ENCODE data around the gene WDR35.

Gene WDR35

DNA sequence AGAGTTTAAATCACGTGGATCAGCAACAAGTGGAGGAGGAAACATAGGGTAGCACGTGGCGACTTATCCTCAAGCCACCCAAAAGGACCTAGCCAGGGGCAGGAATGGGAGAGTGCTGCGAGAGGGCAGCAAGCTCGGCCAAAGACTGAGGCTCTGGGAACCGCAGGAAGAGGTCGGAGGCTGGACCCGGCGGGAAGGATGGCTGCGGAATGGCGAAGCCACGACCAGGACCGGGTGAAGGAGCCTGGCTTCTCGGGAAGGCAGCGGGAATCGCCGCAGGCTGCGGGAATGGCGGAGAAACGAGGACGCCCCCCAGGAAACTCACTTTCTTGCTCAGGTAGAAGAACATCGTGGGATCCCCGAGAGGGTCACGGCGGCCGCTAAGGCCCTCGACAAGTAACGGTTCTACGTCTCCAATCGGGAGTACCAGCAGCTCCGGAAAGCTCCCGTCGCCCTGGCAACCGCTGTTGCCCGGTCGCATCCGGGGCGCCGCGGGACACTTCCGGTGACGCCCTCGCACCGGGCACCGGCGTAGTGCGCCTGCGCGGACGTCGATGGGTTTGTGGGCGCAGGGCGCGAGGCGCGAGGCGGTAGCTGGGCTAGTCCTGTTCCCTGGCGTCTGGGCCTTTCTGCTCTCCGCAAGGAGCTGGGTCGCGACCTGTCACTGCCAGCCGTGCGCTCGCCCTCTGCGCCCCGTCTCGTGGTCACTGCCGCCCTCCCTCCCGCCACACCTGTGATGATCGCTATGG is at the start of gene WDR35:
WDR35 (minus strand) TSS at position 439 of the 749 bp plus-strand sequence; CDS start at position 349, 90 bp downstream.
- peak within 1 kb of the TSS; percentile 96 for H3K4me3 ChIP-seq (ENCODE audit: low read depth, low read length)
- no peaks in the 10 kb centered on the region for H3K36me3 ChIP-seq (ENCODE audit: control insufficient read depth, insufficient read depth, low read length)
- peaks cover 6% of the 10 kb centered on the region for H3K4me1 ChIP-seq (ENCODE audit: control insufficient read depth, insufficient read depth, low read length)
- H3K27me3 ChIP-seq (ENCODE audit: control insufficient read depth, insufficient read depth, low read length): no peaks in the 10 kb centered on the region
- H3K9me3 ChIP-seq (ENCODE audit: control insufficient read depth, insufficient read depth, low read length): no peaks in the 10 kb centered on the region
- H3K9ac ChIP-seq (ENCODE audit: low read depth, low read length): peak within 1 kb of the TSS; percentile 55

DNA sequence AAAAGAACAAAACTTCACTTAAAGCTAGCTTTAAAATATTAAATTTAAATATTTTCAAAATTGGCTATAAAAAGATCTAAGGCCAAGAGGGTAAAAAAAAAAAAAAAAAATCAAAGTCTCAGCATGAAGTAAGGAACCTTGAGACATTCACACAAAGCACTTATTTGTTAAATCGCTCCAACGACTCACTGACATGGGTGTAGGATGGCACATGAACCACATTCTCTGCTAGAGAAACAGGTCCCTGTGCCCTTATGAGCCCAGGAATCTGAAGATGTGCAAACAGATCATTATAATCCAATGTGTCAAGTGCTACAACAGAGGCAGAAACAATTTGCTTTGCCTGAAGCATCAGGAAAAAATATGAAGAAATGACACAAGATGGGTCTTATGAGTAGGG is 47.8 kb upstream of the WDR35 start:
- H3K36me3 ChIP-seq (ENCODE audit: control insufficient read depth, insufficient read depth, low read length): peaks cover 33% of the 10 kb centered on the region
- no peaks in the 10 kb centered on the region for H3K4me1 ChIP-seq (ENCODE audit: control insufficient read depth, insufficient read depth, low read length)
- no peaks in the 10 kb centered on the region for H3K27me3 ChIP-seq (ENCODE audit: control insufficient read depth, insufficient read depth, low read length)
- H3K4me3 ChIP-seq (ENCODE audit: low read depth, low read length): no peak overlapping the region
- no peaks in the 10 kb centered on the region for H3K9me3 ChIP-seq (ENCODE audit: control insufficient read depth, insufficient read depth, low read length)
- no peak overlapping the region for H3K9ac ChIP-seq (ENCODE audit: low read depth, low read length)

DNA sequence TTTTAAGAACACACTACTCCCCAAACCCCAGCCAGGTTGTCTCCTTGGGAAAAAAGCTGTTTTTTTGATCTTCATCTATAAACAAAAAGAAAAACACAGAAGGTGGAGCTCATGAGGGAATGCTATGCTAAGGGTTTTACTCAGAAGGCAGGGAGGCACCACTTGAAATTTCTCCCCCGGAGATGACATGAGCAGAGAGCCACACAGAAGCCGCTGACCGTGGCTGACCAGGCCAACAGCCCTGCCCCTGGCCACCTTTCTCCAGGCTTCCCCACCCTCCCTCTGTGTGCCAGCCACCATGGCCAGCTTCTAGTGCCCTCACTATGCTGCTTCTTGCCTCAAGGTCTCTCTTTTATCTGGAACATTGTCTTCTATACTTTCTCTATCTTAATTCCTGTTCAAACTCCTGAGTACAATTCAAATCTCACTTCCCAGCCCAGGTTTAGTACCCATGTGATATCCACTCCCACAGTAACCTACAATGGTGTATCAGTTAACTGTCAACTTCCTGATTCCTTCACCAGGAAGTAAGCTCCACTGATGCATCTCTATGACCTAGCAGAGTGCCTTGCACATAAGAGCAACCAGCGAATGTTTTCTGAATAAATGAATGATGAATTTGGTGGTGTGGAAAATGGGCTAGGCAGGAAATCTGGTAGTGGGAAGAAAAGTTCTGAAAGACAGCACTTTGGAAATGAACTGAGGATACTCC is 46.2 kb upstream of the WDR35 start:
- H3K36me3 ChIP-seq (ENCODE audit: control insufficient read depth, insufficient read depth, low read length): peaks cover 36% of the 10 kb centered on the region

DNA sequence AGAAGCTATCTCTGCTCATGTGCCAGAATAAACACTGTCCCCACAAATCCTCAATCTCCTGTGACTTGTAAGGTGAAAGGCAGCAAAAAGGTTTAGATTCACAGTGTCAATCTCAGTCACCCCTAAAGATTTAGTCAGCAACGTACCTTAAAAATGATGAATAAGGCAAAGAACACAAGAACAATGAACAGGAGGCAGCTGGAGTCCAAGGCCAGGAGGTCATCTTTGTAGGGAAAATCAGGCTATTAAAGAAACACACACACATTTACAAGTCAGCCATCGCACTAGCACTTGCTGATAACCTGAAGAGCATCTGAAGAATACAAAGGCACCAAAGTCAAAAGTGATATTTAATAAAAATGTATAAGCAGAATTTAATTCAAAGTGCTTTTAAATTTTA is 44.9 kb upstream of the WDR35 start:
- Histone ChIP-seq H3K4me1 (ENCODE audit: control insufficient read depth, insufficient read depth, low read length) (no peaks in the 10 kb centered on the region), H3K9ac (ENCODE audit: low read depth, low read length) (no peak overlapping the region), H3K27me3 (ENCODE audit: control insufficient read depth, insufficient read depth, low read length) (no peaks in the 10 kb centered on the region), H3K9me3 (ENCODE audit: control insufficient read depth, insufficient read depth, low read length) (no peaks in the 10 kb centered on the region), H3K36me3 (ENCODE audit: control insufficient read depth, insufficient read depth, low read length) (peaks cover 25% of the 10 kb centered on the region), H3K4me3 (ENCODE audit: low read depth, low read length) (no peak overlapping the region)

More for the DNA sequence above, 46.2 kb upstream of the WDR35 start:
- no peak overlapping the region for H3K9ac ChIP-seq (ENCODE audit: low read depth, low read length)
- no peaks in the 10 kb centered on the region for H3K27me3 ChIP-seq (ENCODE audit: control insufficient read depth, insufficient read depth, low read length)
- H3K4me1 ChIP-seq (ENCODE audit: control insufficient read depth, insufficient read depth, low read length): no peaks in the 10 kb centered on the region
- no peak overlapping the region for H3K4me3 ChIP-seq (ENCODE audit: low read depth, low read length)
- no peaks in the 10 kb centered on the region for H3K9me3 ChIP-seq (ENCODE audit: control insufficient read depth, insufficient read depth, low read length)

DNA sequence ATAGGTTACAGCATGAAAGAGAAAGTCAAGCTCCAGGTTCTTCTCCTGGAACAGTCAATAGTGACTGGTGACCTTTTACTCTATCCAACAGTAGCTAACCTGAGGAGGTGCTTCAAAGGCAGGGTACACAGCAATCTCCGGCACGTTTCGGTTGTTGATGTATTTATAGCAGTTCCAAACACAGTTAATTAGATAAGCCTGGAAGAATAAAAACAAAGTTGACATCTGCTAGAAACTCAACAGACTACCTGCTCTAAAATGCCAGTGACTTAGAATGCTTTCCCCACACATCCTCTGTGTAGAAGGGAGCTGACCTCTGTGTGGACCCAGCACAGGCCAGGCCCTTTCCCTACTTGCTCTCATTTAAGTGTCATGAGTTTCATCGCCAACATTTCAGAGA is 44.3 kb upstream of the WDR35 start:
- H3K4me1 ChIP-seq (ENCODE audit: control insufficient read depth, insufficient read depth, low read length): no peaks in the 10 kb centered on the region
- no peaks in the 10 kb centered on the region for H3K9me3 ChIP-seq (ENCODE audit: control insufficient read depth, insufficient read depth, low read length)
- peaks cover 24% of the 10 kb centered on the region for H3K36me3 ChIP-seq (ENCODE audit: control insufficient read depth, insufficient read depth, low read length)
- no peak overlapping the region for H3K4me3 ChIP-seq (ENCODE audit: low read depth, low read length)
- no peaks in the 10 kb centered on the region for H3K27me3 ChIP-seq (ENCODE audit: control insufficient read depth, insufficient read depth, low read length)
- H3K9ac ChIP-seq (ENCODE audit: low read depth, low read length): no peak overlapping the region

DNA sequence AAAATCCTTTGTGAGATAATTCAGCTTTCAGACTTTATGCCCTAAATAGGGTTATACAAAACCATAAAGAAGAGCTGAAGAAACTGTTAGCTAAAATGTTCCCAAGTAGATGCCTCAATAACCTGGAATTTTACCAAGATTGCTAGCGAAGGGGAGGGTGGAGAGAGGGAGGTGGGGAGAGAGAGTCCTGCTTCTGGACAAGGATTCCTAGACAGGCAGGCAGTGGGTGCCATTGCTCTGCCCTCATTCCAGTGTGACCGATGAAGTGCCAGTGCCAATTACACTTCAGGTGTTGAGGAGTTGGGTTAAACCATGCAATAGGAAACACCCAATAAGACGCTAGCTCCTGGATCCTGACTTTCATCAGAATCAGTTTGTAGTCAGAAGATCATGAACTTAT is 43.4 kb upstream of the WDR35 start:
- H3K9ac ChIP-seq (ENCODE audit: low read depth, low read length): no peak overlapping the region
- H3K36me3 ChIP-seq (ENCODE audit: control insufficient read depth, insufficient read depth, low read length): peaks cover 24% of the 10 kb centered on the region
- H3K9me3 ChIP-seq (ENCODE audit: control insufficient read depth, insufficient read depth, low read length): no peaks in the 10 kb centered on the region
- H3K4me1 ChIP-seq (ENCODE audit: control insufficient read depth, insufficient read depth, low read length): no peaks in the 10 kb centered on the region
- H3K4me3 ChIP-seq (ENCODE audit: low read depth, low read length): no peak overlapping the region
- no peaks in the 10 kb centered on the region for H3K27me3 ChIP-seq (ENCODE audit: control insufficient read depth, insufficient read depth, low read length)

DNA sequence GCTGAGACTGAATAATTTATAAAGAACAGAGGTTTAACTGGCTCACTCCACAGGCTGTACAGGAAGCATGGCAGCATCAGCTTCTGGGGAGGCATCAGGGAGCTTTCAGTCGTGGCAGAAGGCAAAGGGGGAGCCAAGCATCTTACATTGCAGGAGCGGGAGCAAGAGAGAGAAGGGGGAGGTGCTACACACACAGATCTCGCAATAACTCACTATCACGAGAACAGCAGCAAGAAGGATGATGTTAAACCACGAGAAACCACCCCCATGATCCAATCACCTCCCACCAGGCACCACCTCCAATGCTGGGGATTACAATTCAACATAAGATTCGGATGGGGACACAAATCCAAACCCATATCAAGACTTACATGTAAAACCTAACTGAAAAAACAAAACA is 40.3 kb upstream of the WDR35 start:
- Histone ChIP-seq H3K36me3 (ENCODE audit: control insufficient read depth, insufficient read depth, low read length) (peaks cover 17% of the 10 kb centered on the region), H3K4me1 (ENCODE audit: control insufficient read depth, insufficient read depth, low read length) (no peaks in the 10 kb centered on the region), H3K9ac (ENCODE audit: low read depth, low read length) (no peak overlapping the region), H3K27me3 (ENCODE audit: control insufficient read depth, insufficient read depth, low read length) (no peaks in the 10 kb centered on the region), H3K4me3 (ENCODE audit: low read depth, low read length) (no peak overlapping the region), H3K9me3 (ENCODE audit: control insufficient read depth, insufficient read depth, low read length) (no peaks in the 10 kb centered on the region)

DNA sequence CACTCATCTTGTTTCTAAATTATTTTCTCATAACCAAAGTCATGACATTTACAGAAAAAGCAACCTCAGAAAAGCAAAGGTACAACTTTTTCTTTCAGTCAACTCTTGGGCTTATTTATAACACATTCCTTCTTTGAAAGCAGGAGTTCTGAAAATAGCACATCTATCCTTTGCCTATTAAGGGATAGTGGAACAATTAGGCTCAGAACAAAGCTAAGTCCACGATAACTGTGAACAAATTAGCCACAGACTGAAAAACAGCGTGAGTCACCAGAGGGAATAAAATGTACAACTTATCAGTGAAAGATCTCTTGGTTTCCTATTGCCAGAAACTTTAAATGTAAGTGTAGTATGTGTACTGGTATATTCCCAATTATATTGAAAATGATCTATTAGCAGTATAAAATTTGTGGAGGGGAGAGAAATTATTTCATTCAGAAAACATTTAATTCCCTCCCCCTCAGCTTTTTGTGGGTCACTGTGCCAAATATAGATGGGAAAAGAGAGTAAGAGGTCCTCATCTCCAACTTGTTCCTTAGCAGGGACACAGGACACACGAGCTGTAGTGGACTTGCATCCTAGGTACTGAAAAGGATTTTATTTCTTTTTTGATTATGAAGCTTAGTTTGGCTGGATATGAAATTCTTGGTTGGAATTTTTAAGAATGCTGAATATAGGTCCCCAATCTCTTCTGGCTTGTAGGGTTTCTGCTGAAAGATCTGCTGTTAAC is 38.0 kb upstream of the WDR35 start:
- Histone ChIP-seq H3K9me3 (ENCODE audit: control insufficient read depth, insufficient read depth, low read length) (no peaks in the 10 kb centered on the region), H3K36me3 (ENCODE audit: control insufficient read depth, insufficient read depth, low read length) (peaks cover 3% of the 10 kb centered on the region)

DNA sequence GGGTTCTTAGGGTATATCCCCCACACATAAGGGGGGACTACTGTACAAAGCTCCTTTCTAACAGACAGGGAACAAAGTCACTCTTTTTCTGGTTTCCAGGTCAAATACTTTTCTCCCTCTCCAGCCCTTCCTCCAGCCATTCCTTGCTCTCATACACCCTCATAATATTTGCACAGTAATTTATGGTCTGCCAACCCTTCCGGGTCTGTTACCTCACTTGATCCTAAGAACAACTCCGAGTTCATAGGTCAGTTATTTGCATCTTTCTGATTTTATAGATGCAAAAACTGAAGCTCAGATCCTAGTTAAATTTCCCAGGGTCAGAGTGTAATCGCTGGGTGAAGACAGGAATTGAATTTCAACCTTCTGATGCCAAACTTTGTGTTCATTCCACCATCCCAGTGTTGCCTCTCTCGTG is 37.4 kb upstream of the WDR35 start:
- Histone ChIP-seq H3K9me3 (ENCODE audit: control insufficient read depth, insufficient read depth, low read length) (no peaks in the 10 kb centered on the region), H3K4me3 (ENCODE audit: low read depth, low read length) (no peak overlapping the region), H3K27me3 (ENCODE audit: control insufficient read depth, insufficient read depth, low read length) (no peaks in the 10 kb centered on the region), H3K36me3 (ENCODE audit: control insufficient read depth, insufficient read depth, low read length) (peaks cover 3% of the 10 kb centered on the region), H3K9ac (ENCODE audit: low read depth, low read length) (no peak overlapping the region), H3K4me1 (ENCODE audit: control insufficient read depth, insufficient read depth, low read length) (no peaks in the 10 kb centered on the region)

More for the DNA sequence above, 38.0 kb upstream of the WDR35 start:
- no peak overlapping the region for H3K9ac ChIP-seq (ENCODE audit: low read depth, low read length)
- no peaks in the 10 kb centered on the region for H3K4me1 ChIP-seq (ENCODE audit: control insufficient read depth, insufficient read depth, low read length)
- no peaks in the 10 kb centered on the region for H3K27me3 ChIP-seq (ENCODE audit: control insufficient read depth, insufficient read depth, low read length)
- no peak overlapping the region for H3K4me3 ChIP-seq (ENCODE audit: low read depth, low read length)

DNA sequence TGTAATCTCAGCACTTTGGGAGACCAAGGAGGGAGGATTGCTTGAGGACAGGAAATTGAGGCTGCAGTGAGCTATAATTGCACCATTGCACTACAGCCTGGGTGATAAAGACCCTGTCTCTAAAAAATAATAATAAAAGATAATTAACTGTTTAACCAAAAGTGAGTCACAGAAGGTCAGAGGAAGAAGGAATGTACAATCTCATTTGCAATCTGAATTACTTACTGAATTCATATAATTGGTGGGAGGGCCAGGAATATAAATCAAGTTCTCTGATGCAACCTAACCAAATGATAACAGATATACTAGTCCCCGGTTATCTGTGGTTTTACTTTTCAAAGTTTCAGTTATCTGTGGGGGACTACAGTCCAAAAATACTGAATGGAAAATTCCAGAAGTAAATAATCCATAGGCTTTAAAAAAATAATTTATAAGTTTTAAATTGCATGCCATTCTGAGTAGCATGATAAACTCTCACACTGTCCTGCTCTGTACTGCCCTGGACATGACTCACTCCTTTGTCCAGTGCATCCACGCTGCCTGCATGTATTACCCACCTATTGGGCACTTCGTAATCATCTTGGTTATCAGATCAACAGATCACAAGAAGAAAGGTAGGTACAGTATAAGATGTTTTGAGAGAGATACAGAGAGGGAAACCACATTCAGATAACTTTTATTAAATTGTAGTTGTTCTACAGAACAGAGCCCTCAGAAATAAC is 35.3 kb upstream of the WDR35 start:
- Histone ChIP-seq H3K36me3 (ENCODE audit: control insufficient read depth, insufficient read depth, low read length) (no peaks in the 10 kb centered on the region), H3K9me3 (ENCODE audit: control insufficient read depth, insufficient read depth, low read length) (peaks cover 6% of the 10 kb centered on the region), H3K4me1 (ENCODE audit: control insufficient read depth, insufficient read depth, low read length) (no peaks in the 10 kb centered on the region), H3K4me3 (ENCODE audit: low read depth, low read length) (no peak overlapping the region), H3K9ac (ENCODE audit: low read depth, low read length) (no peak overlapping the region), H3K27me3 (ENCODE audit: control insufficient read depth, insufficient read depth, low read length) (no peaks in the 10 kb centered on the region)

DNA sequence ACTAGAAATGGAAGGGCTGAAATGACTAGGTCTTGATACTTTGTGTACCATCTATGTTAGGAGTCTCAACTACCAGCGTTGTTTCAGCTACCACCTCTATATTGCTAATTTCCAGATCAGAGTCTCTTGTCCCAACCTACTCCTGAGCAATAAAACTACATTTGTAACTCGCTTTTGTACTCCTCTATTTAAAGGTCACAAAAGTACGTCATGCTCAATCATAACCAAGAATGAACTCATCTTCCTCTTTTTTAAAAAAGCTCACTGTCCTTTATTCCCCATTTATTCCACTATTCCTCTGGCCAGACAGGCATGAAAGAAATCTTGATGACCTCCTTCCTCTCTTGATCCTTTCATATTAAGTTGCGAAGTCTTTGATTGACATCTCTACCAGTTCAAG is 33.8 kb upstream of the WDR35 start:
- Histone ChIP-seq H3K4me1 (ENCODE audit: control insufficient read depth, insufficient read depth, low read length) (no peaks in the 10 kb centered on the region), H3K9ac (ENCODE audit: low read depth, low read length) (no peak overlapping the region), H3K27me3 (ENCODE audit: control insufficient read depth, insufficient read depth, low read length) (no peaks in the 10 kb centered on the region), H3K9me3 (ENCODE audit: control insufficient read depth, insufficient read depth, low read length) (peaks cover 6% of the 10 kb centered on the region), H3K4me3 (ENCODE audit: low read depth, low read length) (no peak overlapping the region), H3K36me3 (ENCODE audit: control insufficient read depth, insufficient read depth, low read length) (no peaks in the 10 kb centered on the region)

Data from iPS-15b (cell line).